ENCODE data around the gene PTAR1.

PTAR1 gene

GRCh38 chr9:69667306-69667705 is 92.5 kb downstream of the PTAR1 start:
- no peak overlapping the region for H3K4me3 ChIP-seq (ENCODE audit: low read length)
- DNase-seq (ENCODE audit: low read depth) = peak; percentile 34
- TF ChIP-seq, protein P1, sequence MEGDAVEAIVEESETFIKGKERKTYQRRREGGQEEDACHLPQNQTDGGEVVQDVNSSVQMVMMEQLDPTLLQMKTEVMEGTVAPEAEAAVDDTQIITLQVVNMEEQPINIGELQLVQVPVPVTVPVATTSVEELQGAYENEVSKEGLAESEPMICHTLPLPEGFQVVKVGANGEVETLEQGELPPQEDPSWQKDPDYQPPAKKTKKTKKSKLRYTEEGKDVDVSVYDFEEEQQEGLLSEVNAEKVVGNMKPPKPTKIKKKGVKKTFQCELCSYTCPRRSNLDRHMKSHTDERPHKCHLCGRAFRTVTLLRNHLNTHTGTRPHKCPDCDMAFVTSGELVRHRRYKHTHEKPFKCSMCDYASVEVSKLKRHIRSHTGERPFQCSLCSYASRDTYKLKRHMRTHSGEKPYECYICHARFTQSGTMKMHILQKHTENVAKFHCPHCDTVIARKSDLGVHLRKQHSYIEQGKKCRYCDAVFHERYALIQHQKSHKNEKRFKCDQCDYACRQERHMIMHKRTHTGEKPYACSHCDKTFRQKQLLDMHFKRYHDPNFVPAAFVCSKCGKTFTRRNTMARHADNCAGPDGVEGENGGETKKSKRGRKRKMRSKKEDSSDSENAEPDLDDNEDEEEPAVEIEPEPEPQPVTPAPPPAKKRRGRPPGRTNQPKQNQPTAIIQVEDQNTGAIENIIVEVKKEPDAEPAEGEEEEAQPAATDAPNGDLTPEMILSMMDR (IDR thresholded peaks at IDR 0.05; ENCODE audit: insufficient read depth, low read depth, low read length, missing control alignments) = no peak

GRCh38 chr9:69660304-69660703 is 99.5 kb downstream of the PTAR1 start:
- no peak for DNase-seq (ENCODE audit: low read depth)

More at GRCh38 chr9:69660304-69660703, 99.5 kb downstream of the PTAR1 start:
- TF ChIP-seq, protein P1 (IDR thresholded peaks at IDR 0.05; ENCODE audit: insufficient read depth, low read depth, low read length, missing control alignments) = no peak
- no peak overlapping the region for H3K4me3 ChIP-seq (ENCODE audit: low read length)
